Fibroblast of lung (primary cell): ENCODE results near the gene CLEC4A.

Experiments
- CTCF ChIP-seq, 2 donors: IDR thresholded peaks in 1 of 2; conservative IDR thresholded peaks in 1 of 2; 1 replicate in 1 of 2; 2 replicates in 1 of 2; pipeline ENCODE4 v1.5.1; 2011 to 2012; ENCODE audit warnings: low read length in 2 of 2, control low read depth in 1 of 2, inconsistent platforms in 1 of 2, low read depth in 1 of 2, mild to moderate bottlenecking in 1 of 2
- EZH2 ChIP-seq: IDR thresholded peaks from 2 replicates; pipeline ENCODE4 v1.5.1; 2012; ENCODE audit warnings: low read length, control low read depth, mild to moderate bottlenecking; ENCODE audit errors: missing control alignments

- TF ChIP-seq CTCF (conservative IDR thresholded peaks at IDR 0.05 in 1 of 2, IDR thresholded peaks at IDR 0.05 in 1 of 2; ENCODE audit: low read depth in 1 of 2, low read length in 2 of 2), result no peak
- TF ChIP-seq EZH2, result no peak
Observed at GRCh38 chr12:8156416-8156815, 33.0 kb downstream of the CLEC4A start.
